ENCODE data around the gene PDK2.
A peak's percentile ranks its signal among the peaks of the same experiment; 100 is the strongest.

Gene PDK2

DNA sequence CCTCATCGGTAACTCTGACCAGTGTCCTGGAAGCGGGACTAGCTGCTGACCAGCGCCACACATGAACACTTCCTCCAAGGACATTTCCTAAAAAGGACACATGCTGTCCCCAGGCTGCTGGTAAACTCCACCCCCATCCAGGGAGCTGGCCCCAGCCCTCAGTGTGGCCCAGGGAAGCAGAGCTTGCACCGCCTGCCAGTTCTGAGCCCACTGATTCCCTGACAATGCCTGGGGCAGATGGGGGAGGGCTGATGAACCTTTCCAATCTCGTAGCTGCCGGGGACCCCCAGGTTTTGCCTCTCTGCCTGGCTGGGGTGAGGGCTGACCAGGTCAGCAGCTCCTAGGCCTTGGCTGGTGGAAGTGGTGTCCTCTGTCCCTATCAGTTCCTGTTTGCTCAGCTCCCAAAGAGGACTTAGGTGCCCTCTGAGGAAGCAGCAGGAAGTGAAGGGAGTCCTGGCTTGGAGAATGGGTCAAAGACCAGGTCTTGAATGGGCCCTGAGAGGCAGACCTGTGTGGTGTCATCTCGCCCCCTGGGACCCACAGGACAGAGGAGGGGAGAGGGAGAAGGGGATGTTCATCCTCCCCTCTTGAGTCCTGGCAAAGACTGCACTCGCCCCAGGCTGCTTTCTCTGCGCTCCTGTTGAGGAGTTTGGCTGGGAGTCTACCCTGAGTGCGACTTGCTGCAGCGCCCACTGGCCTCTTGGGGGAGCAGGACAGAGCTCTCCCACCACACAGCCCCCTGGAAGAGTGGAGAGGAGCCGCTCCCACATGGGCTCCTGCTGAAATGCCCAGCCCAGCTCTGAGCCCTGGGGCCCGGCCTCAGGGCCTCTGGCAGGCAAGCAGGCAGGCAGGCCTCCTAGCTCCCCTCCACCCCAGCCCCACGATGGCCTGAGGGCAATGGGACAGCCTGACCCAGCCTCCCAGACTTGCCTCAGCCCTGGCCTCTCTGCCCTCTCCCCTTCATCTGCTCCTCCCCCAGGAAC lies 16.8 kb downstream of the PDK2 start:
- Histone ChIP-seq H3K4ac (ENCODE audit: low read depth, low read length) (peak overlapping the region; percentile 5), H3K4me3 (ENCODE audit: low read depth, low read length) (no peak overlapping the region), H3K23ac (ENCODE audit: low read length) (no peak overlapping the region), H2AK5ac (ENCODE audit: low read length) (peak overlapping the region; percentile 3), H3K14ac (ENCODE audit: low read length) (peak overlapping the region; percentile 81), H3K9me3 (ENCODE audit: insufficient read depth, low read depth, low read length) (peaks cover 5% of the 10 kb centered on the region), H3K27ac (ENCODE audit: low read depth, low read length) (peak overlapping the region; percentile 36), H4K8ac (ENCODE audit: low read depth, low read length) (peak overlapping the region; percentile 75), H3K4me1 (ENCODE audit: control insufficient read depth in 1 of 2, insufficient read depth in 2 of 2, low read length in 2 of 2) (peaks cover 17 to 18% of the 10 kb centered on the region in 2 experiments), H2BK120ac (ENCODE audit: insufficient read depth, low read length, poor library complexity) (peak overlapping the region; percentile 16), H3K27me3 (ENCODE audit: insufficient read depth, low read length) (no peaks in the 10 kb centered on the region), H2BK12ac (ENCODE audit: low read length) (peak overlapping the region; percentile 10), H3K79me1 (ENCODE audit: low read length) (peaks cover 13% of the 10 kb centered on the region), H4K91ac (ENCODE audit: low read depth, low read length) (peak overlapping the region; percentile 89), H3K79me2 (ENCODE audit: control insufficient read depth, insufficient read depth, low read length, poor library complexity) (peaks cover 3% of the 10 kb centered on the region), H2AFZ (ENCODE audit: insufficient read depth, low read length, poor library complexity) (peak overlapping the region; percentile 12), H2BK5ac (ENCODE audit: low read depth, low read length, poor library complexity) (peak overlapping the region; percentile 17), H3K4me2 (ENCODE audit: low read length) (peak overlapping the region; percentile 3), H3K9ac (ENCODE audit: low read length) (peak overlapping the region; percentile 63), H3K18ac (ENCODE audit: low read length) (peak overlapping the region; percentile 60), H3K36me3 (ENCODE audit: control insufficient read depth in 1 of 2, insufficient read depth in 2 of 2, low read length in 2 of 2) (peaks cover 8 to 10% of the 10 kb centered on the region in 2 experiments), H4K12ac (ENCODE audit: low read depth, low read length) (peak overlapping the region; percentile 79)
- DNase-seq: peak in 1 of 2 donors; percentile 17
- WGBS (ENCODE audit: extremely low coverage, insufficient coverage, insufficient read length): no CpG with 5 or more reads among the region's 14 CpGs

- peak overlapping the region; percentile 16 for H2BK120ac ChIP-seq (ENCODE audit: insufficient read depth, low read length, poor library complexity)
- no peak overlapping the region for H3K23ac ChIP-seq (ENCODE audit: low read length)
- H3K36me3 ChIP-seq (ENCODE audit: control insufficient read depth in 1 of 2, insufficient read depth in 2 of 2, low read length in 2 of 2): peaks cover 8 to 10% of the 10 kb centered on the region in 2 experiments
- H3K27ac ChIP-seq (ENCODE audit: low read depth, low read length): no peak overlapping the region
- H3K9me3 ChIP-seq (ENCODE audit: insufficient read depth, low read depth, low read length): peaks cover 5% of the 10 kb centered on the region
- H2AFZ ChIP-seq (ENCODE audit: insufficient read depth, low read length, poor library complexity): no peak overlapping the region
- H2BK5ac ChIP-seq (ENCODE audit: low read depth, low read length, poor library complexity): peak overlapping the region; percentile 4
- no peak overlapping the region for H3K18ac ChIP-seq (ENCODE audit: low read length)
- H3K4me2 ChIP-seq (ENCODE audit: low read length): no peak overlapping the region
- peaks cover 13% of the 10 kb centered on the region for H3K79me1 ChIP-seq (ENCODE audit: low read length)
- H2AK5ac ChIP-seq (ENCODE audit: low read length): peak overlapping the region; percentile 69
- H4K91ac ChIP-seq (ENCODE audit: low read depth, low read length): peak overlapping the region; percentile 28
- peak overlapping the region; percentile 33 for H4K8ac ChIP-seq (ENCODE audit: low read depth, low read length)
- DNase-seq: no peak
- H2BK12ac ChIP-seq (ENCODE audit: low read length): peak overlapping the region; percentile 37
- H3K4me3 ChIP-seq (ENCODE audit: low read depth, low read length): no peak overlapping the region
- peak overlapping the region; percentile 8 for H3K14ac ChIP-seq (ENCODE audit: low read length)
- peaks cover 3% of the 10 kb centered on the region for H3K79me2 ChIP-seq (ENCODE audit: control insufficient read depth, insufficient read depth, low read length, poor library complexity)
- no CpG with 5 or more reads among the region's 17 CpGs for WGBS (ENCODE audit: extremely low coverage, insufficient coverage, insufficient read length)
- no peak overlapping the region for H4K12ac ChIP-seq (ENCODE audit: low read depth, low read length)
- no peak overlapping the region for H3K9ac ChIP-seq (ENCODE audit: low read length)
- H3K27me3 ChIP-seq (ENCODE audit: insufficient read depth, low read length): no peaks in the 10 kb centered on the region
- no peak overlapping the region for H3K4ac ChIP-seq (ENCODE audit: low read depth, low read length)
- peaks cover 17 to 25% of the 10 kb centered on the region in 2 experiments for H3K4me1 ChIP-seq (ENCODE audit: control insufficient read depth in 1 of 2, insufficient read depth in 2 of 2, low read length in 2 of 2)
These were observed 17.5 kb downstream of the PDK2 start for GRCh38 chr17:50112694-50113093.

DNA sequence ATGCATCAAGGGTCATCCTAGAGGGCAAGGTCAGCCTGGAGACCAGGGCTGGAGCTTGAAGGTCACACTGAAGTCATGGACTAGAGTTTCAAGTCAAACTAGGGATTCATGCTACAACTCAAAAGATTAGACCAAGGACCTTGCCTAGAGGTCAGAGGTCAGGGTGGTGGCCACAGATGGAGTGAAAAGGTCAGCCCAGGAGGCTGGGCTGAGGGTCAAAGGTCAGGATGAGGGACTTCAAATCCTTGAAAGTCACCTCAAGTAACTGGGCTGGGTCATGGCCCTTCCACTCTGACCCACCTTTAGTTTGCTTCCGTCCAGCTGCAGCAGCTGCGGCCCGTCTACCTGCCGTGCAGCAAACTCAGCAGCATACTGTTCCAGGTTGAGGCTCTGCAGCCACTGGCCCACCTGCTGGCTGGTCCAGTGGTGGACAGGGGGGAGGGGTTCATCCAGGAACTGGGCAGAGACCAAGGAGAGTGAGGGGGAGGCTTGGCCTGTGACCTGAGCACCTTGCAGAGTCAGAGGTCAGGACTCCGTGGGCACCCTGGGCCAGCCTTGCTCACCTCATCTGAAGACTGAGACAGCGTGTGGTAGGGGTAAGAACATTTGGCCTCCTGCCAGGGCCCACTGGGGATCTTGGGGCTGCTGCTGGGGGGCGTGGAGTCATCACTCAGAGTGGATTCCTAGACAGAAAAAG lies 18.6 kb downstream of the PDK2 start:
- peaks cover 13% of the 10 kb centered on the region for H3K79me1 ChIP-seq (ENCODE audit: low read length)
- no peak for DNase-seq
- H2BK12ac ChIP-seq (ENCODE audit: low read length): no peak overlapping the region
- H3K23ac ChIP-seq (ENCODE audit: low read length): no peak overlapping the region
- no peak overlapping the region for H3K14ac ChIP-seq (ENCODE audit: low read length)
- no peaks in the 10 kb centered on the region for H3K27me3 ChIP-seq (ENCODE audit: insufficient read depth, low read length)
- H3K4me1 ChIP-seq (ENCODE audit: control insufficient read depth in 1 of 2, insufficient read depth in 2 of 2, low read length in 2 of 2): peaks cover 17 to 26% of the 10 kb centered on the region in 2 experiments
- H3K4me2 ChIP-seq (ENCODE audit: low read length): no peak overlapping the region
- H3K4me3 ChIP-seq (ENCODE audit: low read depth, low read length): no peak overlapping the region
- H2BK120ac ChIP-seq (ENCODE audit: insufficient read depth, low read length, poor library complexity): no peak overlapping the region
- peaks cover 5% of the 10 kb centered on the region for H3K9me3 ChIP-seq (ENCODE audit: insufficient read depth, low read depth, low read length)
- peaks cover 3% of the 10 kb centered on the region for H3K79me2 ChIP-seq (ENCODE audit: control insufficient read depth, insufficient read depth, low read length, poor library complexity)
- no peak overlapping the region for H2AFZ ChIP-seq (ENCODE audit: insufficient read depth, low read length, poor library complexity)
- no peak overlapping the region for H2AK5ac ChIP-seq (ENCODE audit: low read length)
- H3K9ac ChIP-seq (ENCODE audit: low read length): no peak overlapping the region
- H3K18ac ChIP-seq (ENCODE audit: low read length): no peak overlapping the region
- no peak overlapping the region for H4K8ac ChIP-seq (ENCODE audit: low read depth, low read length)
- peaks cover 8 to 10% of the 10 kb centered on the region in 2 experiments for H3K36me3 ChIP-seq (ENCODE audit: control insufficient read depth in 1 of 2, insufficient read depth in 2 of 2, low read length in 2 of 2)
- no peak overlapping the region for H3K4ac ChIP-seq (ENCODE audit: low read depth, low read length)
- no peak overlapping the region for H2BK5ac ChIP-seq (ENCODE audit: low read depth, low read length, poor library complexity)
- H4K91ac ChIP-seq (ENCODE audit: low read depth, low read length): no peak overlapping the region
- no peak overlapping the region for H4K12ac ChIP-seq (ENCODE audit: low read depth, low read length)
- no peak overlapping the region for H3K27ac ChIP-seq (ENCODE audit: low read depth, low read length)
- no CpG with 5 or more reads among the region's 7 CpGs for WGBS (ENCODE audit: extremely low coverage, insufficient coverage, insufficient read length)

- Histone ChIP-seq H3K27me3 (ENCODE audit: insufficient read depth, low read length) (no peaks in the 10 kb centered on the region), H4K8ac (ENCODE audit: low read depth, low read length) (no peak overlapping the region), H2BK120ac (ENCODE audit: insufficient read depth, low read length, poor library complexity) (no peak overlapping the region), H2AFZ (ENCODE audit: insufficient read depth, low read length, poor library complexity) (no peak overlapping the region), H4K12ac (ENCODE audit: low read depth, low read length) (no peak overlapping the region), H3K4me3 (ENCODE audit: low read depth, low read length) (no peak overlapping the region), H3K18ac (ENCODE audit: low read length) (no peak overlapping the region), H3K27ac (ENCODE audit: low read depth, low read length) (no peak overlapping the region), H3K79me1 (ENCODE audit: low read length) (peaks cover 13% of the 10 kb centered on the region), H2BK5ac (ENCODE audit: low read depth, low read length, poor library complexity) (no peak overlapping the region), H3K79me2 (ENCODE audit: control insufficient read depth, insufficient read depth, low read length, poor library complexity) (peaks cover 3% of the 10 kb centered on the region), H2AK5ac (ENCODE audit: low read length) (no peak overlapping the region), H3K14ac (ENCODE audit: low read length) (no peak overlapping the region), H3K9ac (ENCODE audit: low read length) (no peak overlapping the region), H3K4ac (ENCODE audit: low read depth, low read length) (no peak overlapping the region), H3K4me2 (ENCODE audit: low read length) (no peak overlapping the region), H3K36me3 (ENCODE audit: control insufficient read depth in 1 of 2, insufficient read depth in 2 of 2, low read length in 2 of 2) (peaks cover 8 to 10% of the 10 kb centered on the region in 2 experiments), H2BK12ac (ENCODE audit: low read length) (no peak overlapping the region), H3K23ac (ENCODE audit: low read length) (no peak overlapping the region), H4K91ac (ENCODE audit: low read depth, low read length) (no peak overlapping the region), H3K9me3 (ENCODE audit: insufficient read depth, low read depth, low read length) (peaks cover 5% of the 10 kb centered on the region), H3K4me1 (ENCODE audit: control insufficient read depth in 1 of 2, insufficient read depth in 2 of 2, low read length in 2 of 2) (peaks cover 17 to 26% of the 10 kb centered on the region in 2 experiments)
- no peak for DNase-seq
- WGBS (ENCODE audit: extremely low coverage, insufficient coverage, insufficient read length): no CpG with 5 or more reads among the region's 4 CpGs
These were observed 19.2 kb downstream of the PDK2 start for GRCh38 chr17:50114401-50114800.

All from trophoblast cell (in vitro differentiated cells and primary cell).